ENCODE data around the gene CCDC186.

CCDC186 gene

DNA sequence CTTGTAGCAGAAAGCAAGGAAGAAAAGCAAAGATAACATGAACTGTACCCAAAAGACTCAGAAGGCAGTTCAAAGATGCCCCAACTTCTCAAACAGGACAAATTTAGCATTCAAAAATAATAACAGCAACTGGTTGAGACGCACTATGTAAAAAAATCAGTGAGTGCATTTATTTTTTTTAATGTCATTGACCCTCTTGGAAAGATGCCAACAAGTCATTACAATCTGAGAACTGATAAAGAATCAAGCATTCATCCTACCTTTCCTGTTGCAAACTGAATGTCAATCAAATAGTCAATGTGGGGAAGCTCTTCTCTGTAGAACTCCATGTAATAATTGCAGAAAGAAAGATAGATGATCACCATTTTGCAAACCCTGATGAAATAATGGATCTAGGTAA is 1.7 kb upstream of the CCDC186 start:
- no peak for DNase-seq
- Histone ChIP-seq H3K79me2 (ENCODE audit: insufficient read depth, low read length) (peaks cover 6% of the 10 kb centered on the region), H3K9me3 (ENCODE audit: insufficient read depth, low read length, severe bottlenecking) (no peaks in the 10 kb centered on the region), H3K4me3 (ENCODE audit: low read depth in 1 of 2, low read length in 2 of 2) (no peak overlapping the region), H4K20me1 (ENCODE audit: insufficient read depth, low read length) (no peaks in the 10 kb centered on the region), H3K36me3 (ENCODE audit: insufficient read depth, low read length) (no peaks in the 10 kb centered on the region), H3K9ac (ENCODE audit: low read depth, low read length) (no peak overlapping the region), H2AFZ (ENCODE audit: low read depth, low read length) (no peak overlapping the region), H3K27me3 (ENCODE audit: insufficient read depth, low read length, poor library complexity) (peaks cover 18% of the 10 kb centered on the region), H3K4me2 (ENCODE audit: insufficient read depth, low read length) (no peak overlapping the region), H3K27ac (ENCODE audit: low read length) (no peak overlapping the region), H3K4me1 (ENCODE audit: insufficient read depth, low read length) (peaks cover 31% of the 10 kb centered on the region)
- TF ChIP-seq, protein P1, sequence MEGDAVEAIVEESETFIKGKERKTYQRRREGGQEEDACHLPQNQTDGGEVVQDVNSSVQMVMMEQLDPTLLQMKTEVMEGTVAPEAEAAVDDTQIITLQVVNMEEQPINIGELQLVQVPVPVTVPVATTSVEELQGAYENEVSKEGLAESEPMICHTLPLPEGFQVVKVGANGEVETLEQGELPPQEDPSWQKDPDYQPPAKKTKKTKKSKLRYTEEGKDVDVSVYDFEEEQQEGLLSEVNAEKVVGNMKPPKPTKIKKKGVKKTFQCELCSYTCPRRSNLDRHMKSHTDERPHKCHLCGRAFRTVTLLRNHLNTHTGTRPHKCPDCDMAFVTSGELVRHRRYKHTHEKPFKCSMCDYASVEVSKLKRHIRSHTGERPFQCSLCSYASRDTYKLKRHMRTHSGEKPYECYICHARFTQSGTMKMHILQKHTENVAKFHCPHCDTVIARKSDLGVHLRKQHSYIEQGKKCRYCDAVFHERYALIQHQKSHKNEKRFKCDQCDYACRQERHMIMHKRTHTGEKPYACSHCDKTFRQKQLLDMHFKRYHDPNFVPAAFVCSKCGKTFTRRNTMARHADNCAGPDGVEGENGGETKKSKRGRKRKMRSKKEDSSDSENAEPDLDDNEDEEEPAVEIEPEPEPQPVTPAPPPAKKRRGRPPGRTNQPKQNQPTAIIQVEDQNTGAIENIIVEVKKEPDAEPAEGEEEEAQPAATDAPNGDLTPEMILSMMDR (IDR thresholded peaks at IDR 0.05; ENCODE audit: borderline replicate concordance, extremely low read depth, low read length, poor library complexity, severe bottlenecking) = no peak
- TF ChIP-seq EZH2 (IDR thresholded peaks at IDR 0.05; ENCODE audit: borderline replicate concordance, low read depth, low read length, severe bottlenecking) = no peak
- no peak for ATAC-seq (ENCODE audit: insufficient read depth, low read depth)

DNA sequence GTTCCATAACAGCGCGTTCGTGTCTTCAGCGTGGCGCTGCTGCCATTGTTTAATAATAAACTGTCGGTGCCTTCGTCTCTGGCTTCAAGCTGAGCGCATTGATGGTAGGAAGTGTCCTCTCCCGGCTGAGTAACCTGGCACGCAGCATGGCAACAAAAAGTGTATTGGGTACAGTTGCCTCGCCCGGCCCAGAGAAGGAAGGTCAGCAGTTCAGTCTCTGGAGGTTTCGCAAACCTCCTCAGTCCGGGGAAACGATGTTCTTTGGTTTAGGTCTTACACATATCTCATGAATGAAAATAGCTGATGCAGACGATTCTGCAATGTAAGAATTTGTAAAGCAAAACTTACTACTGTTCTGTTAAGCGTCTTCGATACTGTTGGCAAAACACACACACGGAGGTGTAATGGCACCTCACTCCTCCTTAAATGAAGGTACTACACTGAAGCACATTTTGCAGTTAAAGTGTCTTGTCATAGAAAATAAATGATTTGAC is 739 bp upstream of the CCDC186 start:
- Histone ChIP-seq H3K4me3 (ENCODE audit: low read depth in 1 of 2, low read length in 2 of 2) (peak overlapping the region; percentile 70 to 82; a peak in 3 of 4 replicates), H2AFZ (ENCODE audit: low read depth, low read length) (peak overlapping the region; percentile 97), H3K79me2 (ENCODE audit: insufficient read depth, low read length) (peaks cover 10% of the 10 kb centered on the region), H3K4me2 (ENCODE audit: insufficient read depth, low read length) (peak overlapping the region; percentile 99), H3K9me3 (ENCODE audit: insufficient read depth, low read length, severe bottlenecking) (no peaks in the 10 kb centered on the region), H3K27ac (ENCODE audit: low read length) (no peak overlapping the region), H3K9ac (ENCODE audit: low read depth, low read length) (peak overlapping the region; percentile 82), H3K27me3 (ENCODE audit: insufficient read depth, low read length, poor library complexity) (peaks cover 18% of the 10 kb centered on the region), H4K20me1 (ENCODE audit: insufficient read depth, low read length) (no peaks in the 10 kb centered on the region), H3K36me3 (ENCODE audit: insufficient read depth, low read length) (no peaks in the 10 kb centered on the region), H3K4me1 (ENCODE audit: insufficient read depth, low read length) (peaks cover 31% of the 10 kb centered on the region)
- ATAC-seq (ENCODE audit: insufficient read depth, low read depth) = no peak; the same call in 2 of the 3 replicates
- no peak for DNase-seq
- TF ChIP-seq, protein P1 (IDR thresholded peaks at IDR 0.05; ENCODE audit: borderline replicate concordance, extremely low read depth, low read length, poor library complexity, severe bottlenecking) = no peak
- TF ChIP-seq EZH2 (IDR thresholded peaks at IDR 0.05; ENCODE audit: borderline replicate concordance, low read depth, low read length, severe bottlenecking) = peak; percentile 73

DNA sequence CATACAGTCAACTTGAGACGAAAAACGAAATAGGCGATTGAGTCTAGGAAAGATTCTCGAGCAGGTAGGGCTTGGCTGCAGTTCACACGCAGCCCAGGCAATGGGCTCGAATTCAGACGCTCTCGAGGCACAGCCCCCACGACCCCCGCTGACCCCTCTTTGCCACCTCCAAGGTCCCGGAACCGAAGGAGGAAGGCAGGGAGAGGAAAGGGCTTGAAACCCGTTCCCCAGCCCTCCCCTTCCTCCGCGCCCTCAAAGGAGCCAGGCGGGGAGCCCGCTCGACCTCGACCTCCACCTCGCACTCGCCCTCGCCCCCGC is 441 bp downstream of the CCDC186 start:
- Histone ChIP-seq H3K27me3 (ENCODE audit: insufficient read depth, low read length, poor library complexity) (peaks cover 18% of the 10 kb centered on the region), H3K4me1 (ENCODE audit: insufficient read depth, low read length) (peaks cover 31% of the 10 kb centered on the region), H3K27ac (ENCODE audit: low read length) (peak overlapping the region; percentile 80), H3K36me3 (ENCODE audit: insufficient read depth, low read length) (no peaks in the 10 kb centered on the region), H3K4me2 (ENCODE audit: insufficient read depth, low read length) (peak overlapping the region; percentile 99), H3K4me3 (ENCODE audit: low read depth in 1 of 2, low read length in 2 of 2) (peak overlapping the region; percentile 70 to 82), H3K79me2 (ENCODE audit: insufficient read depth, low read length) (peaks cover 10% of the 10 kb centered on the region), H3K9me3 (ENCODE audit: insufficient read depth, low read length, severe bottlenecking) (peaks cover 4% of the 10 kb centered on the region), H4K20me1 (ENCODE audit: insufficient read depth, low read length) (no peaks in the 10 kb centered on the region), H3K9ac (ENCODE audit: low read depth, low read length) (peak overlapping the region; percentile 82), H2AFZ (ENCODE audit: low read depth, low read length) (peak overlapping the region; percentile 97)
- ATAC-seq (ENCODE audit: insufficient read depth, low read depth) (no peak), DNase-seq (no peak)
- no peak for TF ChIP-seq EZH2 (IDR thresholded peaks at IDR 0.05; ENCODE audit: borderline replicate concordance, low read depth, low read length, severe bottlenecking)
- TF ChIP-seq, protein P1 (IDR thresholded peaks at IDR 0.05; ENCODE audit: borderline replicate concordance, extremely low read depth, low read length, poor library complexity, severe bottlenecking) = no peak

All from DND-41 (cell line).